Ascending aorta (tissue), 2 donors: ENCODE data around the gene CPA4. TPM values are rescaled to one million over a fixed set of nuclear protein-coding genes. Genes with fewer than 3 reads are reported as not detected.

Experiments
- DNase-seq, 2 donors: peaks; one replicate each; pipeline ENCODE4 v3.0.0-alpha.2; 2019; ENCODE audit warnings: low spot score in 2 of 2
- H3K27ac ChIP-seq, 2 donors: fragments of 200-600 bp; sonication (generic); one replicate each; pipeline ENCODE4 v1.5.1; 2016 to 2017; ENCODE audit warnings: mild to moderate bottlenecking in 1 of 2
- H3K27me3 ChIP-seq: fragments of 200-600 bp; sonication (generic); one replicate; pipeline ENCODE4 v1.5.1; 2017
- H3K36me3 ChIP-seq, 2 donors: fragments of 200-600 bp; sonication (generic); one replicate each; pipeline ENCODE4 v1.5.1; 2016
- H3K4me1 ChIP-seq, 2 donors: fragments of 200-600 bp; sonication (generic); one replicate each; pipeline ENCODE4 v1.5.1; 2016 to 2017; ENCODE audit warnings: mild to moderate bottlenecking in 1 of 2
- H3K4me3 ChIP-seq, 2 donors: fragments of 200-600 bp; sonication (generic); one replicate each; pipeline ENCODE4 v1.5.1; 2016 to 2017; ENCODE audit warnings: mild to moderate bottlenecking in 1 of 2
- H3K9me3 ChIP-seq, 2 donors: fragments of 200-600 bp; sonication (generic); one replicate each; pipeline ENCODE4 v1.5.1; 2016
- intact Hi-C: fragments of 100-400 bp; cut with DNase I; formaldehyde crosslinking; loops from one replicate; pipeline ENCODE4 v1.15.1; 2023
- total RNA-seq: library from RNA; depleted of rRNA; stranded (reverse); fragments of >200 nt; gene quantifications from one replicate; pipeline ENCODE4 v1.1.0, GENCODE V29; 2016
- TF ChIP-seq, protein P1 (sequence below), 3 experiments: fragments of 200-600 bp in 2 of 3; fragments of 450-650 bp in 1 of 3; sonication (generic) in 2 of 3; IDR thresholded peaks; one replicate each; pipeline ENCODE4 v1.5.1; 2016 to 2019; ENCODE audit warnings: antibody characterized with exemption in 3 of 3, mild to moderate bottlenecking in 1 of 3, moderate library complexity in 1 of 3

The CPA4 gene
- total RNA-seq, 1 donor from 2014 or later: not detected

- intact Hi-C loops: loop anchor here (10.0 kb wide), 1 partner anchor 61 kb away; no protein-coding TSS in a partner anchor
- H3K27ac ChIP-seq: peak overlapping the region; percentile 78 to 79
- H3K4me1 ChIP-seq: peaks cover 0 to 14% of the 10 kb centered on the region in 2 donors
- H3K27me3 ChIP-seq: no peaks in the 10 kb centered on the region
- no peaks in the 10 kb centered on the region for H3K9me3 ChIP-seq
- TF ChIP-seq, protein P1, sequence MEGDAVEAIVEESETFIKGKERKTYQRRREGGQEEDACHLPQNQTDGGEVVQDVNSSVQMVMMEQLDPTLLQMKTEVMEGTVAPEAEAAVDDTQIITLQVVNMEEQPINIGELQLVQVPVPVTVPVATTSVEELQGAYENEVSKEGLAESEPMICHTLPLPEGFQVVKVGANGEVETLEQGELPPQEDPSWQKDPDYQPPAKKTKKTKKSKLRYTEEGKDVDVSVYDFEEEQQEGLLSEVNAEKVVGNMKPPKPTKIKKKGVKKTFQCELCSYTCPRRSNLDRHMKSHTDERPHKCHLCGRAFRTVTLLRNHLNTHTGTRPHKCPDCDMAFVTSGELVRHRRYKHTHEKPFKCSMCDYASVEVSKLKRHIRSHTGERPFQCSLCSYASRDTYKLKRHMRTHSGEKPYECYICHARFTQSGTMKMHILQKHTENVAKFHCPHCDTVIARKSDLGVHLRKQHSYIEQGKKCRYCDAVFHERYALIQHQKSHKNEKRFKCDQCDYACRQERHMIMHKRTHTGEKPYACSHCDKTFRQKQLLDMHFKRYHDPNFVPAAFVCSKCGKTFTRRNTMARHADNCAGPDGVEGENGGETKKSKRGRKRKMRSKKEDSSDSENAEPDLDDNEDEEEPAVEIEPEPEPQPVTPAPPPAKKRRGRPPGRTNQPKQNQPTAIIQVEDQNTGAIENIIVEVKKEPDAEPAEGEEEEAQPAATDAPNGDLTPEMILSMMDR (IDR thresholded peaks at IDR 0.05): no peak
- no peak overlapping the region for H3K4me3 ChIP-seq
- DNase-seq: no peak
- no peaks in the 10 kb centered on the region for H3K36me3 ChIP-seq
These were observed 560 bp downstream of the CPA4 start for GRCh38 chr7:130293521-130293920.

DNA sequence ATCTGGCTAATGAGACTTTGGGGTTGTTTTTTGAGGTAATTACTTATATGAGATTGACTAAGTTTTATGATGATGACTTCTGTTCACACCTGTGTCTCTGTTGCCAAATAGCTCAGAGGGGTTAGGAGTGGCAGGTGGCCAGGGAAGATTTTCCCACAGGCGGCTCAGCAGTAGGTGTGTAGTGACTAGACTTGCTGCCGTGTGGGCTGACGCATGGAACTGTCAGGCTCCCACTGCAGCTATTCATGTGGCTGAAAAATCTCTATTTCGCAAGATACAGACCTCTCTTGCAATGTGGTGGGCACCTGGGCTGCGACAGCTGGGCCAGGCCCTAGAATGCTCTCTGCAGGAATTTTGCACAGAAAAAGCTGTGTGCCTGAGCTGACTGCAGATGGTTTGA, 1.4 kb downstream of the CPA4 start:
- intact Hi-C loops: loop anchor here (10.0 kb wide), 1 partner anchor 60 kb away; no protein-coding TSS in a partner anchor
- peak overlapping the region in 1 of 2 donors; percentile 79 for H3K27ac ChIP-seq
- no peak for DNase-seq
- no peak overlapping the region for H3K4me3 ChIP-seq
- peaks cover 0 to 14% of the 10 kb centered on the region in 2 donors for H3K4me1 ChIP-seq
- TF ChIP-seq, protein P1 (IDR thresholded peaks at IDR 0.05): no peak
- H3K36me3 ChIP-seq: no peaks in the 10 kb centered on the region
- no peaks in the 10 kb centered on the region for H3K27me3 ChIP-seq
- no peaks in the 10 kb centered on the region for H3K9me3 ChIP-seq

- peaks cover 0 to 14% of the 10 kb centered on the region in 2 donors for H3K4me1 ChIP-seq
- no peak overlapping the region for H3K4me3 ChIP-seq
- no peak overlapping the region for H3K27ac ChIP-seq
- no peak for DNase-seq
- intact Hi-C loops: loop anchor here (10.0 kb wide), 1 partner anchor 58 kb away; no protein-coding TSS in a partner anchor
- TF ChIP-seq, protein P1 (IDR thresholded peaks at IDR 0.05): no peak
- H3K27me3 ChIP-seq: no peaks in the 10 kb centered on the region
- H3K36me3 ChIP-seq: no peaks in the 10 kb centered on the region
- no peaks in the 10 kb centered on the region for H3K9me3 ChIP-seq
These were observed 3.4 kb downstream of the CPA4 start for GRCh38 chr7:130296221-130296951.

GRCh38 chr7:130297628-130298543, 4.9 kb downstream of the CPA4 start:
- H3K9me3 ChIP-seq: no peaks in the 10 kb centered on the region
- H3K27me3 ChIP-seq: no peaks in the 10 kb centered on the region
- peaks cover 0 to 6% of the 10 kb centered on the region in 2 donors for H3K4me1 ChIP-seq
- TF ChIP-seq, protein P1 (IDR thresholded peaks at IDR 0.05): no peak
- no peaks in the 10 kb centered on the region for H3K36me3 ChIP-seq
- intact Hi-C loops: loop anchor here (10.0 kb wide), 1 partner anchor 57 kb away; no protein-coding TSS in a partner anchor
- no peak overlapping the region for H3K4me3 ChIP-seq
- no peak overlapping the region for H3K27ac ChIP-seq
- DNase-seq: no peak

GRCh38 chr7:130298544-130299326, 5.8 kb downstream of the CPA4 start:
- TF ChIP-seq, protein P1 (IDR thresholded peaks at IDR 0.05): no peak
- no peak for DNase-seq
- no peak overlapping the region for H3K27ac ChIP-seq
- H3K9me3 ChIP-seq: no peaks in the 10 kb centered on the region
- no peaks in the 10 kb centered on the region for H3K36me3 ChIP-seq
- H3K4me1 ChIP-seq: peaks cover 0 to 1% of the 10 kb centered on the region in 2 donors
- no peaks in the 10 kb centered on the region for H3K27me3 ChIP-seq
- H3K4me3 ChIP-seq: no peak overlapping the region
- intact Hi-C loops: loop anchor here (10.0 kb wide), 1 partner anchor 56 kb away; no protein-coding TSS in a partner anchor
